Fibroblast of peridontal ligament (primary cell): ENCODE results near the gene ASCL4.
"Not testable (repeated sequence)": the region's sequence is repeated elsewhere in the genome, so short reads cannot be mapped to it uniquely, and the experiment has no call there.

Experiments
- DNase-seq: peaks from one replicate; pipeline ENCODE4 v3.0.0-alpha.2; 2010; ENCODE audit errors: extremely low read depth

Gene ASCL4

GRCh38 chr12:107774349-107775029 lies at the start of gene ASCL4:
Gene ASCL4 (plus strand): TSS chr12:107774704. CDS start chr12:107775219, 515 bp downstream.
- DNase-seq, result no peak

- DNase-seq, result not testable (repeated sequence)
Measured at GRCh38 chr12:107727327-107727726, 47.2 kb upstream of the ASCL4 start.

GRCh38 chr12:107727742-107728141 lies 46.8 kb upstream of the ASCL4 start:
- DNase-seq, result not testable (repeated sequence)

- DNase-seq, result no peak
Measured at GRCh38 chr12:107730618-107731341, 43.7 kb upstream of the ASCL4 start.

GRCh38 chr12:107731366-107731765 lies 43.1 kb upstream of the ASCL4 start:
- DNase-seq, result no peak

GRCh38 chr12:107732365-107732764 lies 42.1 kb upstream of the ASCL4 start:
- no peak for DNase-seq

GRCh38 chr12:107734139-107734538 lies 40.4 kb upstream of the ASCL4 start:
- DNase-seq, result no peak

GRCh38 chr12:107735763-107736162 lies 38.7 kb upstream of the ASCL4 start:
- DNase-seq, result no peak

GRCh38 chr12:107736914-107737313 lies 37.6 kb upstream of the ASCL4 start:
- no peak for DNase-seq

GRCh38 chr12:107748472-107748871 lies 26.0 kb upstream of the ASCL4 start:
- peak; percentile 91 for DNase-seq

GRCh38 chr12:107749083-107749482 lies 25.4 kb upstream of the ASCL4 start:
- peak; percentile 46 for DNase-seq

GRCh38 chr12:107759410-107759809 lies 15.1 kb upstream of the ASCL4 start:
- peak; percentile 89 for DNase-seq

GRCh38 chr12:107760207-107760808 lies 14.2 kb upstream of the ASCL4 start:
- DNase-seq, result no peak

- peak; percentile 90 for DNase-seq
Measured at GRCh38 chr12:107760809-107761501, 13.5 kb upstream of the ASCL4 start, which contains the start of gene PRDM4. Gene PRDM4 (minus strand): TSS chr12:107761137. CDS start chr12:107760515, 622 bp downstream.

GRCh38 chr12:107761502-107761904 lies 13.0 kb upstream of the ASCL4 start:
- peak; percentile 3 for DNase-seq

GRCh38 chr12:107762874-107763273 lies 11.6 kb upstream of the ASCL4 start:
- no peak for DNase-seq

- no peak for DNase-seq
Measured at GRCh38 chr12:107764626-107765025, 9.9 kb upstream of the ASCL4 start.

GRCh38 chr12:107765316-107765715 lies 9.2 kb upstream of the ASCL4 start:
- DNase-seq, result no peak

- DNase-seq, result no peak
Measured at GRCh38 chr12:107767466-107767865, 7.0 kb upstream of the ASCL4 start.

GRCh38 chr12:107775093-107775721 lies 703 bp downstream of the ASCL4 start:
- no peak for DNase-seq

- no peak for DNase-seq
Measured at GRCh38 chr12:107776171-107776570, 1.7 kb downstream of the ASCL4 start.
